ENCODE results near the gene PSG4. TPM values are rescaled to one million over a fixed set of nuclear protein-coding genes. Genes with fewer than 3 reads are reported as not detected.
"Not testable (repeated sequence)": the region's sequence is repeated elsewhere in the genome, so short reads cannot be mapped to it uniquely, and the experiment has no call there.

Gene PSG4
- total and polyA plus RNA-seq, 2 of the 13 experiments (the other 11 are each of a cell fraction or from before 2014, with no cell fraction given): not detected

DNA sequence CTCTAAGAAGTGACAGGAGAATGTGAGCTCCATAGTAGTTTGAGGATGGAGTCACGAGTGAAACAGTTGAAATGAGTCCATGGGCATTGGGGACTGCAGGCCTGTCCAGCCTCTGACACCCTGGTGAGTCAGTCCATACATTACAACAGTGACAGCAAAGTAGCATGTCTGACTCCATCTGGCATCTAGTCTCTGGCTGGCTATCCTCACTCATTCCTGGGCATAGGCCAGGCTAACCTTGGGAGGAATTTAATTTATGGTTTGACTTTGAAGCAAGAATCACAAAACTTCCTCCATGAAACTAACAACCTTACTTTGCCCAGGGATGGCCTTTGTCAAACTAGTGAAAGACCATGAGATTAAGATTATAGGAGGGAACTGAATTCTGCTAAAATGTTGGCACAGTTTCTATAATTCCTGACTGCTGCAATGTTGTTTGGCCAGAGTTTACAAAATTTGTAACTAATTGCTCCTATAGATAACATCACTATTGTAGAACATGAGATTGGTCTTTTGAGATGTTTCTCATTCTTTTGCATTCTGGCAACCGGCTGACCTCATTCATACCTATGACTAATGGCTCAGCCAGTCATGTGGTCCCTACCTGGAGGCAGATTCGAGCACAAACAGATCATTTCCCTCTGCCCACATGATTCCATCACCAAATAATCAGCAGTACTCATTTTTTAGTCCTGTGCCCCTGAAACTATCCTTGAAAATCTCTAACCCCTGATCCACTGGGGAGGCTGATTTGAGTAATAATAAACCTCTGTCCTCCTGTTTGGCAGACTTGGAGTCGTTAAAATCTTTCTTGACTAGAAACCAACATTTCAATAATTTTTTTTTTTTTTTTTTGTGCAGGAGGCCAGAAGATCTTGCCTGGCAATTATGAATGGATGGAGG is 23.3 kb downstream of the PSG4 start:
- H3K79me2 ChIP-seq (ENCODE audit: insufficient read depth, low read length); H3K36me3 ChIP-seq (replicated peaks in 1 of 2; ENCODE audit: control insufficient read depth in 1 of 2, insufficient read depth in 2 of 2, low read length in 2 of 2); ATAC-seq; FAIRE-seq; intact Hi-C loops (cut with micrococcal nuclease; ENCODE audit: unreplicated experiment); H3K27me3 ChIP-seq (ENCODE audit: control insufficient read depth in 1 of 2, insufficient read depth in 2 of 2, low read length in 2 of 2); H3K9me3 ChIP-seq (ENCODE audit: low read length); H3K4me1 ChIP-seq (ENCODE audit: insufficient read depth, low read length); H3K4me2 ChIP-seq (ENCODE audit: low read depth, low read length); DNase-seq (ENCODE audit: low spot score); H2AFZ ChIP-seq (ENCODE audit: low read length); BruUV-seq (replicated peaks); in situ Hi-C loops (cut with HindIII; ENCODE audit: extremely low pct_ligation_motif_present, low pct_unique_long_range_greater_than_20kb); H3K9ac ChIP-seq (ENCODE audit: insufficient read depth, low read depth, low read length); H4K20me1 ChIP-seq (ENCODE audit: insufficient read depth, low read length); H3K4me3 ChIP-seq (replicated peaks in 1 of 3; ENCODE audit: insufficient read depth in 1 of 3, low read depth in 2 of 3, low read length in 3 of 3); H3K27ac ChIP-seq (ENCODE audit: extremely low read length, insufficient read depth, low read length); POLR2A ChIA-PET; CTCF ChIA-PET (ENCODE audit: low intra/inter-chr PET ratio, low total read pairs): not testable (repeated sequence)
- 4% methylated on average over 4 of the region's 4 CpGs for WGBS (ENCODE audit: low lambda C conversion rate)

- H3K27me3 ChIP-seq (ENCODE audit: control insufficient read depth in 1 of 2, insufficient read depth in 2 of 2, low read length in 2 of 2); in situ Hi-C loops (cut with HindIII; ENCODE audit: extremely low pct_ligation_motif_present, low pct_unique_long_range_greater_than_20kb); H3K79me2 ChIP-seq (ENCODE audit: insufficient read depth, low read length); H3K9me3 ChIP-seq (ENCODE audit: low read length); H3K4me2 ChIP-seq (ENCODE audit: low read depth, low read length); H3K4me3 ChIP-seq (replicated peaks in 1 of 3; ENCODE audit: insufficient read depth in 1 of 3, low read depth in 2 of 3, low read length in 3 of 3); ATAC-seq; H3K4me1 ChIP-seq (ENCODE audit: insufficient read depth, low read length); POLR2A ChIA-PET; BruUV-seq (replicated peaks); FAIRE-seq; H2AFZ ChIP-seq (ENCODE audit: low read length); H3K27ac ChIP-seq (ENCODE audit: extremely low read length, insufficient read depth, low read length); CTCF ChIA-PET (ENCODE audit: low intra/inter-chr PET ratio, low total read pairs); DNase-seq (ENCODE audit: low spot score); H3K36me3 ChIP-seq (replicated peaks in 1 of 2; ENCODE audit: control insufficient read depth in 1 of 2, insufficient read depth in 2 of 2, low read length in 2 of 2); H4K20me1 ChIP-seq (ENCODE audit: insufficient read depth, low read length); intact Hi-C loops (cut with micrococcal nuclease; ENCODE audit: unreplicated experiment); H3K9ac ChIP-seq (ENCODE audit: insufficient read depth, low read depth, low read length): not testable (repeated sequence)
- peak; percentile 94 for TF ChIP-seq MNT (IDR thresholded peaks at IDR 0.05)
- TF ChIP-seq, protein P1, sequence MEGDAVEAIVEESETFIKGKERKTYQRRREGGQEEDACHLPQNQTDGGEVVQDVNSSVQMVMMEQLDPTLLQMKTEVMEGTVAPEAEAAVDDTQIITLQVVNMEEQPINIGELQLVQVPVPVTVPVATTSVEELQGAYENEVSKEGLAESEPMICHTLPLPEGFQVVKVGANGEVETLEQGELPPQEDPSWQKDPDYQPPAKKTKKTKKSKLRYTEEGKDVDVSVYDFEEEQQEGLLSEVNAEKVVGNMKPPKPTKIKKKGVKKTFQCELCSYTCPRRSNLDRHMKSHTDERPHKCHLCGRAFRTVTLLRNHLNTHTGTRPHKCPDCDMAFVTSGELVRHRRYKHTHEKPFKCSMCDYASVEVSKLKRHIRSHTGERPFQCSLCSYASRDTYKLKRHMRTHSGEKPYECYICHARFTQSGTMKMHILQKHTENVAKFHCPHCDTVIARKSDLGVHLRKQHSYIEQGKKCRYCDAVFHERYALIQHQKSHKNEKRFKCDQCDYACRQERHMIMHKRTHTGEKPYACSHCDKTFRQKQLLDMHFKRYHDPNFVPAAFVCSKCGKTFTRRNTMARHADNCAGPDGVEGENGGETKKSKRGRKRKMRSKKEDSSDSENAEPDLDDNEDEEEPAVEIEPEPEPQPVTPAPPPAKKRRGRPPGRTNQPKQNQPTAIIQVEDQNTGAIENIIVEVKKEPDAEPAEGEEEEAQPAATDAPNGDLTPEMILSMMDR (CRISPR knock-in tag; IDR thresholded peaks at IDR 0.05): peak; percentile 30; the same call in 1 of the 2 replicates
- WGBS (ENCODE audit: low lambda C conversion rate): 0% methylated on average over 1 of the region's 1 CpG
Observed at GRCh38 chr19:43179569-43180147, 25.8 kb downstream of the PSG4 start.

- H3K4me1 ChIP-seq (ENCODE audit: insufficient read depth, low read length); in situ Hi-C loops (cut with HindIII; ENCODE audit: extremely low pct_ligation_motif_present, low pct_unique_long_range_greater_than_20kb); POLR2A ChIA-PET; H3K27me3 ChIP-seq (ENCODE audit: control insufficient read depth in 1 of 2, insufficient read depth in 2 of 2, low read length in 2 of 2); H2AFZ ChIP-seq (ENCODE audit: low read length); H3K79me2 ChIP-seq (ENCODE audit: insufficient read depth, low read length); BruUV-seq (replicated peaks); FAIRE-seq; H3K9ac ChIP-seq (ENCODE audit: insufficient read depth, low read depth, low read length); H3K4me3 ChIP-seq (replicated peaks in 1 of 3; ENCODE audit: insufficient read depth in 1 of 3, low read depth in 2 of 3, low read length in 3 of 3); H3K36me3 ChIP-seq (replicated peaks in 1 of 2; ENCODE audit: control insufficient read depth in 1 of 2, insufficient read depth in 2 of 2, low read length in 2 of 2); H3K4me2 ChIP-seq (ENCODE audit: low read depth, low read length); H3K27ac ChIP-seq (ENCODE audit: extremely low read length, insufficient read depth, low read length); DNase-seq (ENCODE audit: low spot score); intact Hi-C loops (cut with micrococcal nuclease; ENCODE audit: unreplicated experiment); H3K9me3 ChIP-seq (ENCODE audit: low read length); CTCF ChIA-PET (ENCODE audit: low intra/inter-chr PET ratio, low total read pairs); H4K20me1 ChIP-seq (ENCODE audit: insufficient read depth, low read length); ATAC-seq: not testable (repeated sequence)
- whole genome bisulfite sequencing (ENCODE audit: low lambda C conversion rate): 0% methylated on average over 1 of the region's 3 CpGs
Observed at GRCh38 chr19:43178577-43178976, 26.9 kb downstream of the PSG4 start.
